Stimulated activated CD8-positive, alpha-beta memory T cell treated with anti-CD3 and anti-CD28 coated beads, Interleukin-7, amount 100 ng/mL, for 4 hours (primary cell): Measurements from ENCODE around the gene NEB.

Experiments used
- DNase-seq, 2 donors: peaks; one replicate each; pipeline ENCODE4 v3.0.0-alpha.2; 2020; ENCODE audit warnings: low read depth in 2 of 2

NEB gene

GRCh38 chr2:151478011-151478410, 256.3 kb downstream of the NEB start:
- no peak for DNase-seq

DNA sequence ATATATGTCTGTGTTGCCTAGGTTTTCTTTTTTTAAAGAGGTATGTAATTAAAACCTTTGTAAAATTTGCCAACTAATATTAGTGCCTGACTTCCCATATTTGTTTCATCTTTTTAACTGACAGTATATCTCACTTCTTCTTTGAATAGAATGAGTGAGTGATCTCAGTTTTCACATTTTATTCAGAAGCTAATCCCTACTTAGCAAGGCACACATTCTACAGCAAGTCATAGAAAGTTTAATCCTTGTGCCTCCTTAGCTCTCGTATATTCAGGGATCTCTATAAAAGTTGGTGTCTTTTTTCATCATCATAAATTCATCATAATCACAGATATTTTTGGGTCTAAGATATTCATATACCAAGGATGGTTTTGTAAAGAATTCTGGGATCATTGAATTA, 258.0 kb downstream of the NEB start:
- DNase-seq = no peak

DNA sequence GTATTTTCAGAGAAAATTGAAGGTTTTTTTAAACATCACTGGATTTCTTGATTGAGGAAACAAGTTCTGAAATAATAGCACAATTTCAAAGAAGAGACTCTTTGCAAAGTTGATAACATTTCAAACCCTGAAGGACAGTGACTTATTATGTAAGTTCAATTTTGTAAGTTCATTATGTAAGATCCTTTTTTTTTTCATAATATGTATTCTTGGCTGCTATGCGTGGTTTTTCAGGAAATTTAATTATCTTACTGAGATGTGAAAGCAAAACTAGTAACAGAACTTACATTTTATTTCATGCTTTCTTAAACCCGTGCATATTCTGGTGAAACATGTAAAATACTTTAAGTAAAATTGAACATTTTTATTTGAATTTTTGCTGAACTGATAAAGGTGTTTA, 259.2 kb downstream of the NEB start:
- DNase-seq = no peak

DNA sequence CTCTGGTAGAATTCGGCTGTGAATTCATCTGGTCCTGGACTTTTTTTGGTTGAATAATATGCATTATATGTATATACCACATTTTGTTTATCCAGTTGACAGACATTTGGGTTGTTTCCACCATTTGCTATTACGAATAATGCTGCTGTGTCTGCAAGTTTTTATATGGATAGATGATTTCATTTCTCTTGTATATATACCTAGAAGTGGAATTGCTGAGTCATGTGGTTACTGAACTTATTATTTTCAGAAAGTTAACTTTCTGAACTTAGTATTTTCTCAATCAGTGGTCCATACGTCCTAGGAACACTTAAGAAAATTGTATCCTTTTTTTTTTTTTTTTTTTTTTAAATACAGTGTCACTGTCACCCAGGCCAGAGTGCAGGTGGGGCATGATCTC, 261.3 kb downstream of the NEB start:
- no peak for DNase-seq

DNA sequence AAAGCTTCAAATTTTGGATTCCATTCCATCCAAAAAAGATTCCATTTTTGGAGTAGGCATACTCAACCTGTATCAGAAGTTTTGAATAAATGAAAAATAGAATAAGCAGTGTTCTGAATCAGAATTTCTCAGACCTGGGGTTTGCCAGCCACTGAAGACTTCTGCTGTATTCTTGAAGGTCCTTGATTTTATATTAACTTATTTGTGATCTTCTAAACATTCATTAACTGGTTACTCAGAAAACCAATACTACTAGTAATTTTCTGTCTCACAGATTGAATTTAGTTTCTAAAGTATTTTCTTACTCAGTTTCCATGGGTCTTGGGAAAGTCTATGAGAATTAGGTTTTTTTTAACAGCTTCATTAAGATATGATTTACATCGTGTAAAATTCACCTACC, 263.7 kb downstream of the NEB start:
- no peak for DNase-seq

- DNase-seq = no peak
Observed at GRCh38 chr2:151465771-151466170, 268.5 kb downstream of the NEB start.

GRCh38 chr2:151459358-151459757, 274.9 kb downstream of the NEB start:
- DNase-seq = no peak

DNA sequence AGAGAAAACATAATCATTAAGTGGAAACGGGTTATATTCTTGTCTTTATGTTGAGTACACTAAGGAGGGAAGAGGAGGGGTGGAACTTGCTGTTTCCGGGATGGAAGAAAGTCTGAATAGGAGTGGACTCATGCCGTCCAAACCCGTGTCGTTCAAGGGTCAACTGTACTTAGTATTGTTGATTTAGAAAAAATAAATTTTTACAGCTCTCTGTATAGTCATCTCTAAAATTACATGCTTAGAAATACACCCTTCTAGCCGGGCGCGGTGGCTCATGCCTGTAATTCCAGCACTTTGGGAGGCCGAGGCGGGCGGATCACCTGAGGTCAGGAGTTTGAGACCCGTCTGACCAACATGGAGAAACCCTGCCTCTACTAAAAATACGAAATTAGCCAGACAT, 295.1 kb downstream of the NEB start:
- no peak for DNase-seq

DNA sequence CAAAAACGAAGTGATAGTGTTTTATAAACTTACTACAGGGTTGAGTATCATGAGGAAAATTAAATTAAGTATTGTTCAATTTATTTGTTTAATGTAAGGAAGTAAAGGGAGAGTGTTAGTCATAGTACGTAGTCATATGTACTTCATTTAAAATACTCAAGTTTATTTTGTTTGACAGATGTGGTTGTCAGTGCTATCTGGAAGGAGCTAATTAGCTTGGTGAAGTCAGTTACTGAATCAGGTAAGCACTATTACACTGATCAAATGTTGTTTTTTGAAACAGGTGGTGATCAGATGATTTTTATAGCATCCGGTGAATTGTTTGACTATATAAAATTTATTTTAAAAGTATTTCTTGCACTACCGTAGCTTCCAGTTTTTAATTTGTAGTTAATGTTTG, 295.8 kb downstream of the NEB start:
- DNase-seq = no peak

DNA sequence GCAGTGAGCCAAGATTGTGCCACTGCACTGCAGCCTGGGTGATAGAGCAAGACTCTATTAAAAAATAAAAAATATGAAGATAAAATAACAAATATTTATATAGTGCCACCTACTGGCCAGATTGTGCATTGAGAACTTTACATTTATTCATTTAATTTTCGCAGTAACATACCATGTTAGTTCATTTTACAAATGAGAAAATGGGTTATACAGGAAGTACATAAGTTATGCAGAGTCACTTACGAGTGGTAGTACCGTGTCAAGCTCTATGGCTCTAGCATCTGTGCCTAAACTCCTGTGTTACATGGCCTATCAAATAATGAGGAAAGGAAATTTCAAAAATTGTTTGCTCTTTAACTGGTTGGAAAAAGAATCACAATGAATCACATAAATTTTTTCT, 296.6 kb downstream of the NEB start:
- DNase-seq = no peak
